Colon (tissue), 2 donors: ENCODE results near the gene CAPN5.

Experiments used
- FAIRE-seq: peaks from 2 replicates; lab custom pipeline; 2012; peaks lifted over from hg19 to GRCh38; lab: Jason Lieb, UNC
- donor health status: control.
- donor health status: control.

Gene CAPN5

DNA sequence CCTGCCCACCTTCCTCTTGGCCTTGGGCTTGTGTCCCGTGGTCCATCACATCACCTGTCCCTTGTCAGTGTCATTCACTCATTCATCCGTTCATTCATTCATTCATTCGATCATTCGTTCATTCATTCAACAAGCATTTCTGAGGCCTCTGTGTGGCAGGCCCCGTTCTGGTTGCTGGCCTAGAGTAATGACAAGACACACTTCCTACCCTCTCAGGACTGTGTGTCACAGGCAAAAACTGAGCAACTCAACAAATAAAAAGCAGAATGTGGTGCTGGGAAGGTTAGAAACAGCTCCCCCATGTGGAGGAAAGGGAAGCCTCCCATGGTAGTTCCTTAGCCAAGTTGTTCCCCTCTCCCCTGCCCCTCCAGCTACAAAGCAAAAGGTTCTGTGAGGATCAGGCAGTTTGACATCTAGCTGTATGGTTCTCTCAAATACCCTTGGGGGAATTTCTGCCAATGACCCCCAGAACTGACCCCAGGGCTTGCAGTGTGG, 34.3 kb downstream of the CAPN5 start:
- FAIRE-seq: no peak

DNA sequence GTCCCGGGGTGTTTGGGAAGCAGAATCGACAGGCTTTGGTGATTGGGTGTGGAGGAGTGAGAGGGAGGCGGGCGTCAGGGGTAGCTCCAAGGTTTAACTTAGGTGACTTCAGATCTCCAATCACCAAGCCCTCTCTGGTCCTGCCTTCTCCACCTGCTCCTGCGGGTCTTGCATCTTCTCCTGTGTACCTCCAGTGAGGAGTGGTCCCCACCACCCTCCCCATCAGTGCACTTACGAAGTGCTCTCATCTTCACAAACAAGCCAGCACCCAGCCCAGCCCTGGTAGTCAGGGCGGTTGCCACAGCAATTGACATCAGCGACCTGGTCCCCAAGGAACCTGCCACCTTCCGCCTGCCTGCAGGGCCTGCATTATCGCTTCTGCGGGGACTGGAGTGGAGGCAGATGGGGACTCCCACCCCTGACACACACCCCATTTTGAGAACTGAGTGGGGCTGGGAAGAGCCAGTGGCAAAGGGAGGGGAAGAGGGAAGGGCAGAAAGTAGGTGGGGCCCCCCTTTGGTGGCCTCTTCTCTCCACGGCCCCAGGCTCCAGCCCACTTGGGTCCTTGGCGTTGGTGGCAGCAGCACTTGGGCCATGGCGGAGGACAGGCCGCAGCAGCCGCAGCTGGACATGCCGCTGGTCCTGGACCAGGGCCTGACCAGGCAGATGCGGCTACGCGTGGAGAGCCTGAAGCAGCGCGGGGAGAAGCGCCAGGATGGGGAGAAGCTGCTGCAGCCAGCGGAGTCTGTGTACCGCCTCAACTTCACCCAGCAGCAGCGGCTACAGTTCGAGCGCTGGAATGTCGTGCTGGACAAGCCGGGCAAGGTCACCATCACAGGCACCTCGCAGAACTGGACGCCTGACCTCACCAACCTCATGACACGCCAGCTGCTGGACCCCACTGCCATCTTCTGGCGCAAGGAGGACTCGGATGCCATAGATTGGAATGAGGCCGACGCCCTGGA, 35.8 kb downstream of the CAPN5 start, which contains the start of gene OMP:
Gene OMP (plus strand): TSS at position 595 of the 965 bp plus-strand sequence. CDS start 0 bp downstream, at position 595.
- no peak for FAIRE-seq

DNA sequence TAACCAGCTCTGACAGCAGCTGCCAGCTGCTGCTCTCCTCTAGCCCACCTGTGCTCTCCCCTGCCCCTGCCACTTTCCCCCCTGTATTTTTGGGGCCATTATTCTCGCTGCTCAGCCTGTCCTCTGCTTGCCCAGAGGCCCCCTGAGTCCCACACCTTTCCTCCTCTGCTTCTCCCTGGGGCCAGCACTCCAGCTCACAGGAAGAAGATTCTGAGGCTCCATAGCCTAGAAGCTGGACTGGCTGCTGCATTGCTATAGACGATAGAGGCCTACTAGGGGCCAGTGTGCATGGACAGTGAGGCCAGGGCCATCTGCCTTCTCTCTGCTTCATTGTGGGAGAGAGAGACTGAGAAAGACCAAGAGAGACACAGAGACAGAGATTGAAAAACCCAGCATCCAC, 36.5 kb downstream of the CAPN5 start:
- no peak for FAIRE-seq

DNA sequence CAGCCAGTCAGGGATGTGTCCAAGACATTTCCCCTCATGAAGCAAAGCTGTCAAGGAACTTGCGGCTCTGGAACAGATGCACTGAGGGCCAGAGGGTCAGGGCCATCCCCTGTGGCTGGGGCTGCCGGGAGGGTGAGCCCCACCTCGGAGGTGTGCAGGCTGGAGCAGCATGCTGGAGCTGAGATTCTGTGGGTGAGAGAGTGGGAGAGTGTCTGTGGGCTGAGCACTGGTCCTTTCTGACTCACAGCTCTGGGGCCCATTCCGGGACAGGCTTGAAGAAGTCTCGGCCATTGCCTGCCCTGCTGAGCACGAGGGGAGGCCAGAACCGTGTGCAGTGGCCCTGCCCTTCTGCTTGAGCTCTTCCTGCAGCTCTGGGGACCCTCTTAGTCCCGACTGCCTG, 38.0 kb downstream of the CAPN5 start:
- FAIRE-seq: no peak

DNA sequence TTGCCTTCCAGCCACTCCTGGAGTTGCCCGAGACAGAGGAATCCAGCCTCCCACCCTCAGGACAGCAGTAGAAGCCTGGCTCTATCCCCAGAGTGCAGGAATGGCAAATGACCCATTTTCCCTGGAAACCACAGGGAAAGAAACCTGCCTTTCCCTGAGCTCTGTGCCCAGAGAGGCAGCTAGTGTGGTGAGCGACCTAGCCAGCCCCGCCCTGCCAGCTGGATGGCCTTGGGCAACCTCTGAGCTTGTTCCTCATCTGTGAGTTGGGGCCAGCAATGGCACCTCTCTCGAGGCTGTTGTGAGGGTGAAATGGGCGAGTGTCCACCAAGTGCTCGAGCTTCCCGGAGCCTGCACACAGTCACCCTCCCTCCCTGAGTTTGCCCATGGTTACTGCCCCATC, 39.5 kb downstream of the CAPN5 start:
- FAIRE-seq: no peak

DNA sequence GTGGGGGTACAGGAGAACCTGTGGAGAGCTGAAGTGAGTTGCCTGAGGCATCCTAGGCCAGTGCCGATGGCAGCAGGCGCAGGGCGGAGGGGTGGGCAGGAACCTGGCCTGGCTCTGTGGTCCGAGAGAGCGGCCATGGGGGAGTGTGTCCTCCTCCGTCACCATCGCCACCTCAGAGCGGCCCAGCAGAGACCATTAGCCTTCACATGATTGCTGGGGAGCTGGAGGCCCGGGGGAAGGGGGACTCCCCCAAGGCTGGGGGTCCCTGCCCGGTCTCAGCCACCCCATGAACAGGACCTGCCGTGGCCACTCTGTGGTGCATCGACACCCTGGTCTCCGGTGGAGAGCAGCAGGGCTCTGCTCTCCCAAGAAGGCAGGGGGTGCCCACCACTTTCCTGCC, 40.0 kb downstream of the CAPN5 start:
- FAIRE-seq: no peak

DNA sequence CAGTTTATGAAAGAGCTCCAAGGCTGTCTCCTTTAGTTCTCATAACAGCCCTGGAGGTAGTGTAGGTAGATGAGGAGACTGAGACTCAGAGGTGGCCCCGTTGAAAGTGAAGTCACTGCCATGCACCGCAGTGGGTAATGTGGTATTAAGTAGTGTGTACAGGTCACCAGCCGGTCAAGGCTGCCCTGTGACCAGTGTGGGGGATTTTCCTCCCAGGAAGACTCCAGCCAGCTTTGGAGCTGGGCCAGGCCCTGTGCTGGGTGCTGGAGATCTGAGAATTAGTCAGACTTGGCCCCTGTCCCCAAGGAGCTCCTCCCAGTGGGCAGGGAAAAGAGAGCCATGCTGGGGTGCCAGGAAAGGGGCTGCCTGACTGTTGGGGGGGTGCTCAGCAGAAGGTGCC, 41.2 kb downstream of the CAPN5 start:
- FAIRE-seq: no peak

DNA sequence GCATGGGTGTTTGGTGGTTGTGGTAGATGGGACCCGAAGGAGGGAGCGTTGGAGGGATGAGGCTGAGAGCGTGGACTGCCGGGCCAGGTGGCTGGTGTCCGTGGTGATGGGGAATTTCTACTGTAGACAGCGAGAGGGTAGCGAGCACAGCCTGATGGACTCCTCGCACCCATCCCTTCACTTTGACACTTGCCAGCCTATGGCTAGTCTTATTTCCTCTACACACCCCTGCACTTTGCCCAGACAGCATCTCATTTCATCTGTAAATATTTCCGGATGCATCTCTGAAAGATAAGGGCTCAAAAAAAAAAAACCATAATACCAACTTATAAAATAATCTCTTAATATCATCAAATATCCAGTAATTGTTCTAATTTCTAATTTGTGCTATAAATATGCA, 41.7 kb downstream of the CAPN5 start:
- no peak for FAIRE-seq

DNA sequence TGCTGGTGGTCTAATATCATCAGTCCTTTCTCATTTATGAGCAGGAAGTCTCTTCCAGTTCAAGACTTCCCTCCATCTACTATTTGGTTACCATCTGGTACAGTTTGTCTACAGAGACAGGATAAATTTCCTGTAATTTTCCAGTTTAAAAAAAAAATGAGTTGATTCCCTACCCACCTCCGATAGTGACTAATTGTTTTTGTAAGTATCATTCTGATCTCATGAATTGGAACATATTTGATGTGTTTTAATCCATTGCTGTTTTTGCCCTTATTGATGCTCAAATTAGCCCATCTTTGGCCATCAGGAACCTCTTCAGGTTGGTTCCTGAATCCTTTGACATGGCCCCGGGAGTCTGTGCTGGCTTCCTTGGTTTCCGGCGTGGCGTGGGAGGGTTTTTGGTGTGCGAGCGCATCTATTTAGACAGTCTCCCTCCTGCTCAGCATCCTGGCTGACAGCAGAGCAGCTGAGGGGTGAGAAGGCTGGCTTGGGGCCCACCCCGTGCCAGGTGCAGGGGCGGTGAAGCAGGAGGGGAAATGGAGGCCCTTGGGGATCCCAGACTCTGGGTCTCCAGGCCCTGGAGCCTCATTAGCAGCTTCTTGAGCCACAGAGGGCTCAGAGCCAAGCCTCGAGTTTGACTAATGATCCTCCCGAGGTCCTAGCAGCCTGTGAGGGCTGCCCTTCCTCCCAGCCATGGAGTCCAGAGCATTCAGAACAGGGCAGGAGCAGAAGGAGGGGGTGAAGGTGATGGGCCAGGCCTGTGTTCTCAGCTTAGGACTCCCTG, 42.7 kb downstream of the CAPN5 start:
- no peak for FAIRE-seq

DNA sequence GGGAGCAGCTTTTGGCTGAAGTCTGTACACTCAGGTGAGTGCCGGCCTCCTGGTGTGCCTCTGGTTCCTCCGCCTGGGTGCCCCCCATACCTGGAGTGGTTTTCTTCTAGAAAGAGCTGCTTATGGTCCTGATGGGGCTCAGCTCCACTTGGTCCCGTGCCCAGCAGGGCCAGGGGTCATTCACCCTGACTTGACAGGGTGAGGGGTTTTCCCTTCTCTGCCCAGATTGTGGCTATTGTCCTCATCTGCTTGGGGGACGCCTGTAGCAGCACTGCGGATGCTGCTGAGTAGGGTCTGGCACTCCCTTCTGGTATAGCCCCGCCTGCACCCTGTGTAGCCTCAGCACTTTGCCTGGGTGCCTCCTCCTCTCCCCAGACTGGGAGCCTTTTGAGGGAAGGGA, 44.1 kb downstream of the CAPN5 start:
- no peak for FAIRE-seq

DNA sequence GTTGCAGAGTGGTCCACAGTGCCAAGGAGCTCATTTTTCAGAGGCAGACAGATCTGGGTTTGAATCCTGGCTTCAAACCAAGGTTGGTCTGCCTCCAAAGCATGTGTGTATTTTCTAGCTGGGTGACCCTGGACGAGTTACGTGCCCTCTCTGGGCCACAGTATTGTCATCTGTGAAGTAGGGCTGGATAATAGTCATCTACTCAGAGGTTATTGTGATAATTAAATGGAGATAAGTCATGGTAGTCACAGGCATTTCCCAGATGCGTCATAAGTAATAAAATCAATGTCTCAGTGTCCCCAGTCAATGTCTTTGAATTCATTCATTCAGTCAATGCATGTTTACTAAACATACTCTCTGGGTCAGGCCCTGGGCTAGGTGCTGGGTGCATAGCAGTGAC, 44.5 kb downstream of the CAPN5 start:
- no peak for FAIRE-seq

DNA sequence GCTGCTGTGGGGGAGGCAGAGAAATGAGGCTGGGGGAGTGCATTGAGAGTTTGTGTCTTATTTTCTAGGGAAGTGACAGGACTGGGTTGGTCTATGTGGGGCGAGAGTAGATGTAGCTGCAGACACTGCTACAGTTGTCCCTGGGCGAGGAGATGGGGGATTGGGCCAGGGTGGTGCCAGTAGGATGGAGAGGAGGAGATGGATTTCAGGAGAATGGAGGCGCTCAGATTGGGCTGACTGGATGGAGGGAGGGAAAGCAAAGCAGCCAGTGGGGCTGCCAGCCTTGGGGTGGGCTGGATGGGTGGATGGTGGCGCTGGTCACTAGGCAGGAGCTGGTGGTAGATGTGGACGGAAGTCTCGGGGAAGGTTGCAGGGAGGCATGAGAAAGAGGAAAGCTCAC, 45.2 kb downstream of the CAPN5 start:
- no peak for FAIRE-seq

DNA sequence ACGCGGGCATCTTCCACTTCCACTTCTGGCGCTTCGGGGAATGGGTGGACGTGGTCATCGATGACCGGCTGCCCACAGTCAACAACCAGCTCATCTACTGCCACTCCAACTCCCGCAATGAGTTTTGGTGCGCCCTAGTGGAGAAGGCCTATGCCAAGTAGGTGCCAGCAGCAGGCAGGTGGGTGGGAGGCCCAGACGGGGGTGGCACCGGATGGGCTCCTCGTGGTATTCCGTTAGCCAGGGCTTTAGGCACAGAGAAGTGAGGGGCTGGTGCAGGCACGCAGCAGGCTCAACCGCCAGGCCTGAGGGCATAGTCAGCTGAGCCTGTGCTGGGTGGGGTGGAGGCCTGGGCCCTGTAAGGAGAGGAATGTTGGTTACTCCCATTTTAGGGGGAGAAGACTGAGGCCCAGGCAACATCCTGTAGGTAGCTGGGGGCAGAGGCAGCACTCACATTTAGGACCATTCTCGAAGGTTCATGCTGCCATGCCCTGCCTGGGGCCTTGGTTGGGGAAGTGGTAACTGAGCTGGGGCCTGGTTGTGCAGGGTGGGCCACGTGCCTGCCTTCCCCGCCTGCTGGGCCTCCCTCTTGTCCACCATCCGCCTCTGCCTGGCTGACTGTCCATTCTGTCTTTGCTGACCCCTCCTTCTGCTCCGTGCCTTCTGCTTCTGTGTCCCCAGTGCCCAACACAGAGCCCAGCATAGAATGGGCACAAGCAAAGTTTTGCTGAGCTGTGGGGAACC, 46.0 kb downstream of the CAPN5 start:
- no peak for FAIRE-seq

DNA sequence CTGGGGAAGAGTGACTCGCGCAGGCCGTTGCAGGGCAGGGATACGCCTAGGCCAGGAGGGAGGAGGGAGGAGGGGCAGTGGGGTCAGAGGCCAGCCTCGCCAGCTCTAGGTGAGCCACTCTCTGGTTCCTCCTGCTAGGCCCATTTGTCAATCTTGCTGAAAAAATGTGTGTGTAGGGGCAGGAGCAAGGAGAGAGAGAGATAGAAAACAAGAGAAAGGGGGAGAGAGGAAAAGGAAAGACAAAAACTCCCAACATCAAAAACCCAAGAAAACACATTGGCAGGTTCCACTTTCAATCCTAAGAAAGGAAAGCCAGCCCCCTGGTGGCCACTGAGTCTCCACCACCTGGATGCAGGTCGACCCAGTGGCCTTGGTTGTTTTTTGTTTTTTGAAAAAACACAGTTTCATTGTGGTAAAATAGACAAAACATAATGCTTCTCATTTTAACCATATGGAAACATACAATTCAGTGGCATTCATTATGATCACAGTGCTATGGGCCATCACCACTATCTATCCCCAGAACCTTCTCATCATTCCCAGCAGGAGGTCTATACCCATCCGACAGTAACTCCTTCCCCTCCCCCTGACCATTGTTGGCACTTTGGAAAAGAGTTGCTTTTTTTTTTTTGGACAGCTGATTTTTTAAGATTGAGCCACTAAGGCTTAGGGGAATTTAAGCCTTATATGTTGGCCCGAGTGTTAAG, 46.8 kb downstream of the CAPN5 start:
- no peak for FAIRE-seq

DNA sequence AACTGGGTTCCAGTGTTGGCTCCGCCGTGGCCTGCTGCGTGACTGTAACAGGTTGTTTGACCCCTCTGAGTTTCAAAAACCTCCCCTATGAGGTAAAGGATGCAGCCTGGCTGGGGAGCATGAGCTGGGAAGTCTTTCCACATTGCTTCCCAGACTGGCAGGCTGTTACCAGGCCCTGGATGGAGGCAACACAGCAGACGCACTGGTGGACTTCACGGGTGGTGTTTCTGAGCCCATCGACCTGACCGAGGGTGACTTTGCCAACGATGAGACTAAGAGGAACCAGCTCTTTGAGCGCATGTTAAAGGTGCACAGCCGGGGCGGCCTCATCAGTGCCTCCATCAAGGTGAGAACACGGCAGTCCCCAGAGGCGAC, 47.3 kb downstream of the CAPN5 start:
- FAIRE-seq: no peak

DNA sequence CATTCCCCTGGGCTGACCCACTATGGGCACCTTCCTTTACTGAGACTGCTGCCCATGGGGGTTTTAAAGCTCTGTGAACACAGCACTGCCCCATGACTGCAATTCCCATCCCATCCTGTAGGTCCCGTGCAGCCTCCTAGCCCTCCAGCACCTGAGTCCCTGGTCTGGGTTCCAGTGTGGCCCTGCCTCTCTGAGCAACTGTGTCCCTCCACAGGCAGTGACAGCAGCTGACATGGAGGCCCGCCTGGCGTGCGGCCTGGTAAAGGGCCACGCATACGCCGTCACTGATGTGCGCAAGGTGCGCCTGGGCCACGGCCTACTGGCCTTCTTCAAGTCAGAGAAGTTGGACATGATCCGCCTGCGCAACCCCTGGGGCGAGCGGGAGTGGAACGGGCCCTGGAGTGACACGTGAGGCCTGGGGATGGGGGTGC, 48.4 kb downstream of the CAPN5 start:
- no peak for FAIRE-seq

DNA sequence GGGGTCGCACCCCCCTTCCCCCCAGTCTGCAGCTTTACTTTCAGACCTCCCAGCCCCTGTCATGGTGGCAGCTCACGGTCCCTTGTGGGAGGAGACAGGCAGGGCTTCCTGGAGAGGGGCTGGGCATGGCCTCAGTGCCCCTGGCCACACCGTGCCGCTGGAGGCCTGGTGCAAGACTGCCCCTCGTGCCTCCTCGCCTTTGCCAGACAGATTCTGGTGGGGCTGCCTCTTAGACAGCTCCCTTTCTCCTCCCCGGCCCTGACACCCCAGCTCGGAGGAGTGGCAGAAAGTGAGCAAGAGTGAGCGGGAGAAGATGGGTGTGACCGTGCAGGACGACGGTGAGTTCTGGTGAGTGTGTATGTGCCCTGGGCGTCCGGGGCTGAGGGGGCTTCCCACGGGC, 49.2 kb downstream of the CAPN5 start:
- FAIRE-seq: no peak

DNA sequence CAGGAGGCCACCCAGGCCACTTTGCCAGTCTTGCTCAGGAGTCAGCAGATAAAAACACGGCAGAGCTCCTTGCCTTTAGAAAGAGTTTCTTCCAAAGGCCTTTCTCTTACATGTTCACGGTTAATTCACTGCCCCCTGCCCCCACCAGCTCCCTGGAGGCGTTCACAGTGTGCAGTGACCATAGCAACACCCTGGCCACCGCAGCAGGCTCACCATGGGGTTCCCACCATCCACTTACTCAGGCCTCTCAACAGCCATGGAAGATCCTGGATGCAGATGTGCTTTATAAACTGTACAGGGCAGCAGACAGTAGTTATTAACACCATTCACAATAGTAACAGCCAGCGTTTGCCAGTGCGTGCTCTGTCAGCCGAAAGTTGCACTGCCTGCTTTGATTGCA, 50.7 kb downstream of the CAPN5 start:
- FAIRE-seq: no peak

DNA sequence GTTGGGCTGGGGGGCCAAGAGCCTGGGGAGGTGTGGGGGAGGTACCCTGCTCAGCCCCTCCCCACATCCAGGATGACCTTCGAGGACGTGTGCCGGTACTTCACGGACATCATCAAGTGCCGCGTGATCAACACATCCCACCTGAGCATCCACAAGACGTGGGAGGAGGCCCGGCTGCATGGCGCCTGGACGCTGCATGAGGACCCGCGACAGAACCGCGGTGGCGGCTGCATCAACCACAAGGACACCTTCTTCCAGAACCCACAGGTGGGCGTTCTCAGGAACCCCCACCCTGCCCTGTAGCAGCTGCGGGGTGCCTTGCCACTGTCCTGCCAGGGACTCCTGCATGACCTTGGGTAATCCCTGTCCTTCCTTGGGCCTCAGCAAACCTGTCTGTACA, 51.3 kb downstream of the CAPN5 start:
- no peak for FAIRE-seq

DNA sequence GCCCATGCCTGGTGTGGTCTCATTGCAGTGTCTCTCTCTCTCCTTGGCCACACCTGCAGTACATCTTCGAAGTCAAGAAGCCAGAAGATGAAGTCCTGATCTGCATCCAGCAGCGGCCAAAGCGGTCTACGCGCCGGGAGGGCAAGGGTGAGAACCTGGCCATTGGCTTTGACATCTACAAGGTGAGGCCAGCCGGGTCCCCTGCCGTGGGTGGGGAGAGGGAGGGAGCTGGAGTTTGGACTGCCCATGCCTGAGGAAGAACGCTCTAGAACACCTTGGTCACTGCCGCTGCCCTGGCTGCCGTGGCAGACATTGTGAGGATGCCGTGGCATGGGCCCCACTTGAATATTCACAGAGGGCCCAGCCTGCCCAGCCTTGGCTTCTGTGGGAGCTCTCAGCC, 52.2 kb downstream of the CAPN5 start:
- no peak for FAIRE-seq

DNA sequence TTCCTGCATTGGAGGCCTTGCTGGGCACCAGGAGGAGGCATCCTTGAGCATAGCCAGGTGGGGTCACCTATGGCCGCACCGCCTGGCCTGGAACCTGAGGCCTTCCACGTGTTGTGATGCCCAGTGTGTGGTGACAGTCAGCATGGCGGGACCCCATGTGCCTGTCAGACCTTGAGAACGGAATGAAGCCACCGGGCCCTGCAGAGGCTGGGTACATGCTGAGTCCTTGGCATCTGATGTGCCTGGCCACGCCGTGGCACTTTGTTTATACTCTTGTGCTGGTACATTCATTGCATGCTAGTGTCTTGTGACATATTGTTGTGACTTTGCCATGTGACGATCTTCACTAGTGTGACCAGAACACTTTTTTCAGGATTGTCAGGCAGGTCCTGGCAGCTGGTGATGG, 52.8 kb downstream of the CAPN5 start:
- FAIRE-seq: no peak

DNA sequence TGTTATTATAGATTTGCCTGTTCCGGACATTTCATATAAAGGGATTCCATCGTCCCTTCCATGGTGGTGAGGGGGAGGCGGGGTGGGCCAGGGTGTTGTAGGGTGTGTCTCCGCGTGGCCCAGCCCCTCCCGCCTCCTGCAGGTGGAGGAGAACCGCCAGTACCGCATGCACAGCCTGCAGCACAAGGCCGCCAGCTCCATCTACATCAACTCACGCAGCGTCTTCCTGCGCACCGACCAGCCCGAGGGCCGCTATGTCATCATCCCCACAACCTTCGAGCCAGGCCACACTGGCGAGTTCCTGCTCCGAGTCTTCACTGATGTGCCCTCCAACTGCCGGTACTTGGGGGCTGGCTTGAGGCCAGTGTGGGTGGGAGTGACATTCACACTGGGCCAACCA, 53.8 kb downstream of the CAPN5 start:
- FAIRE-seq: no peak
